GM19438 (cell line): ENCODE measurements around the gene KLB.

Experiments
- ATAC-seq: cut with Tn5 transposase; IDR thresholded peaks from one replicate; pipeline ENCODE4 v1.9.1; 2021; ENCODE audit warnings: low read depth; ENCODE audit not compliant: unreplicated experiment

Gene KLB

DNA sequence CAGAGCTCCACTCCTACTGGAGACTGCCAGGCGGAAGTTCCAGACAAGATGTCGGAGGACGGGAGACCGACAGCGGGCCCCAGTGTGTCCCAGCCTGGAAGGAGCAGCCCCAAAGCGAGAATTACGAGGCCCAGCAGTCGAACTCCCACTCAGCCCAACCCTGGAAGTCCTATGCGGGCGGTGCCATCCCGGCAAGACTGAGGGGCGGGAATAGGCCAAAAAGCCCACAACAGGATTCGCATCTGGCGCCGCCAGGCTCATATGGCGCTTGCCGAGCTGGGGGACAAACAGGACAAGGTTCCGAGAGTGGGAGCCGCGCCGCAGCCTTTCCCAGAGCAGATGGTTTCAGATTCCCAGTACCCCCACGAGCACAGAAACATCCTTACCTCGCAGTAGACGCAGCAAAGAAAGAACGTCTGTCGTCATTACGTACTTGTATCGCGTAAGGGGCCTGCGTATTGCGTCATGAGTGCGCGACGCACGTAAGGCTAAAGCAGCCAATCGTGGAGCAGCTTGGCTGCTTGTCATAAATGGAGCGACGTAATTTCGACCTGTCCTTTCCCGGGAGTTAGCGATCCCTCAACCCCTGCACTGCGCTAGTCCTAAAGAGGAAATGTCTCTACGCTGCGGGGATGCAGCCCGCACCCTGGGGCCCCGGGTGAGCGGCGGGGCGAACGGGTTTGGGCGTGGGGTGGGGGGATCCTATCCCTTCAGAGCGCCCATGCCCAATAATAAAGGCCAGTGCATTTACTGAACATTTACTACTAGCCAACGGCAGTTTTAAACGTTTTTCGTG is 52.0 kb downstream of the KLB start, which contains the start of the genes LIAS and RPL9:
TSS of gene LIAS (plus strand) at position 552 of the 796 bp plus-strand sequence. CDS start at position 614, 62 bp downstream.
TSS of gene RPL9 (minus strand) at position 418 of the 796 bp plus-strand sequence. CDS start 483 bp downstream, outside the sequence.
- peak; percentile 82 for ATAC-seq

- ATAC-seq = no peak
Observed at GRCh38 chr4:39464886-39465501, 58.3 kb downstream of the KLB start.

GRCh38 chr4:39466747-39467146 is 60.0 kb downstream of the KLB start:
- no peak for ATAC-seq

- no peak for ATAC-seq
Observed at GRCh38 chr4:39467464-39467863, 60.7 kb downstream of the KLB start.

GRCh38 chr4:39469429-39470077 is 62.8 kb downstream of the KLB start:
- peak; percentile 72 for ATAC-seq

GRCh38 chr4:39470402-39470801 is 63.7 kb downstream of the KLB start:
- ATAC-seq = no peak

GRCh38 chr4:39472396-39472795 is 65.7 kb downstream of the KLB start:
- ATAC-seq = no peak

DNA sequence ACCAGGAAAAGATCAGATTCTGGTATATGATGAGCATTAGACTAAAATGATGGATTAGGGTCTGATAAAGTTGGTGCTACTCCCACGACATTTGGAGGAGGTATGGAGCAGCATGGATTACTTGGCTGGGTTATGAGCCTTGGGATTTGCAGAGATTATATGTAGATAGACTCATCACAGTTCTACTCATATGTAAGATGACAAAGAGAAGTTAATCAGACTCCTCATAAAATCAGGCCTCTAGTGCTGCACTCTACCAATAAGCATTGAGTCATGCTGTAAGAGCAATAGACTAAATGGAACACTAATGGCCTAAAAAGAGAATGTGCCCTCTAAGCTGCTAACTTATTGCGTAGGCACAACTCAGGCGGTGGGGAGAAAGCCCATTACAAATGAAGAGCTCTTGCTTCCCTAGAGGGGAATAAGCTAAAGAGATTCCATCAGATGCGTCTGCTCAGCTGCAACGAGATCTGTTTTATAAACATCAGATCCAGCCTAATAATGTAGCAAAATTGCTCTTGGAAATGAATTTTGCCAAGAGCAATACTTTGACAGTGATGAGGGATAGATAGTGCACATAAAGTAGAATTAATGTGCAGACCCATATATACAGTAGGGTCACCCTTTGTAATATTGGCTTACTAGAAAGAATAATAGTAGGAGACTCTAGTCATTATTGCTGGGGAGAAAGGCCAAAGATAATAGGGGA is 69.6 kb downstream of the KLB start:
- ATAC-seq = no peak

DNA sequence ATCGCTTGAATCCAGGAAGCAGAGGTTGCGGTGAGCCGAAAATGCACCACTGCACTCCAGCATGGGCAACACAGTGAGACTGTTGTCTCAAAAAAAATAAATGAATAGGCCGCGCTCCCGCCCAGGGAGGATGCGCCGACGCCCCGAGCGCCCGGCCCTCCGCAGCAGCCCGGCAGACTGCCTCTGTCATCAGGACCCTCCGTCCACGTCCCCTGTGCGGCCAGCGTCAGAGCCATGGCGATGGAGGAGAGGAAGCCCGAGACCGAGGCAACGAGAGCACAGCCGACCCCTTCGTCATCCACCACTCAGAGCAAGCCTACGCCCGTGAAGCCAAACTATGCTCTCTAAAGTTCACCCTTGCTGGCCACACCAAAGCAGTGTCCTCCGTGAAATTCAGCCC is 73.5 kb downstream of the KLB start:
- ATAC-seq = no peak

DNA sequence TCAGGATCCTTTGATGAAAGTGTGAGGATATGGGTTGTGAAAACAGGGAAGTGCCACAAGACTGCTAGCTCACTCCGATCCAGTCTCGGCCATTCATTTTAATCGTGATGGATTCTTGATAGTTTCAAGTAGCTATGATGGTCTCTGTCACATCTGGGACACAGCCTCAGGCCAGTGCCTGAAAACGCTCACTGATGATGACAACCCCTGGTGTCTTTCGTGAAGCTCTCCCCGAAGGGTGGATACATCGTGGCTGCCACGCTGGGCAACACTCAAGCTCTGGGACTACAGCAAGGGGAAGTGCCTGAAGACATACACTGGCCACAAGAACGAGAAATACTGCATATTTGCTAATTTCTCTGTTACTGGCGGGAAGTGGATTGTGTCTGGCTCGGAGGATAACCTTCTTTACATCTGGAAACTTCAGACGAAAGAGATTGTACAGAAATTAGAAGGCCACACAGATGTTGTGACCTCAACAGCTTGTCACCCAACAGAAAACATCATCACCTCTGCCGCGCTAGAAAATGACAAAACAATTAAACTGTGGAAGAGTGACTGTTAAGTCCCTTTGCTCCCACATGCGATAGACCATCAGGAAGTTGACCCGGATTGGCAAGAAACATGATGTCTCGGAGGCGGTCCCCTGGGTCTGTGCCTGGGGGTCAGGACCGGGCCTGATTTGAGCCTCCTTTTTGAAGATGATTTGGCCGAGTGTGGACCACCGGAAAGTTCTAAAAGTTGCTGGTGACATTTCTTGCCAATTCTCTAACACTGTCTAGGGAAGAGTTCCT is 74.4 kb downstream of the KLB start:
- no peak for ATAC-seq

- no peak for ATAC-seq
Observed at GRCh38 chr4:39484582-39485272, 78.0 kb downstream of the KLB start.

DNA sequence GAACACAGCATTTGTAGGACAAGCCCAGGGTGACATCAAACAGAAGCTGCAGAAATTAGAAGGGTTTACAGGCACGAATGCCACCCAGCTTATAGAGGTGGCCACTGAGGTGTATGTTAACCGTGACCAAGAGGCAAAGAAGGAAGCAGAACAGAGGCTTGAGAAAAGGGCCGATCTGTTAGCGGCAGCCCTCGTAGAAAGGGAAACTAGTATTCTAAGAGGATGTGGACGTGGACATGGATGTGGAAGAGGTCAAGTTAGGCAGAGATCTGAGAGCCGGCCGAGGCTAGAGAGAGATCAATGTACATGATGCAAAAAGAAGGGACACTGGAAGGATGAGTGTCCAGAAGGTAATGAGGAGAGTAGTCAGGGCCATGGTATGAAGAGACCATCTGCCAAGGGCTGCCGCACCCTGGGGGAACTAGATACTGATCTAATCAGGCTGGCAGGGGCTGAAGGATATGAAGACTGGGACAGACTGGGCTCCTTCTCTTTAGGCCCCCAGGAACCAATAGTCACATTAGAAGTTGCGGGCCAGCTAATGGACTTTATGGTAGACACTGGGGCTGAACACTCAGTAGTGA is 79.6 kb downstream of the KLB start:
- ATAC-seq = no peak

- no peak for ATAC-seq
Observed at GRCh38 chr4:39490322-39490721, 83.6 kb downstream of the KLB start.

GRCh38 chr4:39494354-39494753 is 87.6 kb downstream of the KLB start:
- ATAC-seq = no peak

DNA sequence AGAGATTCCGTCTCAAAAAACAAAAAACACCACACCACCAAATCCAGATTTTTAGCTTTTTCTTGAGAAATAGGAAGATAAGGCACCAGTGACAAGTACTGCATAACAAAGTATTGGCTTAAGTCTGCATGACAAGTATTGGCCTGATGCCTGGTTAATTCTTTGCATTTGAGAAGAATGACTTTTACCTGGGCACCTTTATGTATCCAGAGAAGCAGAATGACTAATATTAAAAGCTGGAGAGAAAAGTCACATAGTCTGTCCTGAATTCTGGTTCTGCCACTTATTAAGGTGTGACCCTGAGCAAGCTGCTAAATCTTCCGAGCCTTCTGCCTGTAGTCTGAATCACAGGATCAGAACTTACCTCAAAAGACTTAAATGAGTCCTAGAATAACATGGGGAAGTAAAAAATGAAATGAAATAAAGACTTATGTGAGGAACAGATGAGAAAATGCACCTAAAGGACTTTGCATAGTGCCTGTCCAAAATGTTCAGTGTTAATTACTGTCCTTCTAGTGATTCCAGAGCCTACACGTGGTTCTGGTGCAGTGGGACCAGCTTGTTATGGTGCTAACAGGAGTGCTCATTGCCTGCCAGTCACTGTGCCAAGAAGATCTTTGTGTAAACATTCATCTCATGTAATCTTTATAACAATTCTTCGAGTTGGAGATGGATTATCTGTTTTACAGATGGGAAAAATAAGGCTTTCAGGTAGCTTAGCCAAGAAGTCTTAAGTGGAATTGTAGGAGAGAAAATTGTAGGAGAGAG is 88.9 kb downstream of the KLB start:
- ATAC-seq = no peak

GRCh38 chr4:39497909-39498726 is 91.4 kb downstream of the KLB start:
- ATAC-seq = no peak

DNA sequence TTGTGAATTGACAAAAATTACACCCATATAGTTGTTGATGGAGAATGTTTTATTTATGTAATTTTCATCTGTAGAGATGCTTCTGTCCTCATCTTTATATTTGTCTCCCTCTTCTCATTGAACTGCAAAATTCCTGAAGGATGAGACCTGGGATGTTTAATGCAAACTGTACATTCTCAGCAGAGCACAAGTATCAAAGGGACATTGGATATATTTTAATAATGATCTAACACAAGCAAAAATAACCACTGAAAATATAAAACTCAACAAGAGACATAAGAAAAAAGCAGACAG is 91.9 kb downstream of the KLB start:
- no peak for ATAC-seq
